ENCODE measurements around the gene SLC36A2.

DNA sequence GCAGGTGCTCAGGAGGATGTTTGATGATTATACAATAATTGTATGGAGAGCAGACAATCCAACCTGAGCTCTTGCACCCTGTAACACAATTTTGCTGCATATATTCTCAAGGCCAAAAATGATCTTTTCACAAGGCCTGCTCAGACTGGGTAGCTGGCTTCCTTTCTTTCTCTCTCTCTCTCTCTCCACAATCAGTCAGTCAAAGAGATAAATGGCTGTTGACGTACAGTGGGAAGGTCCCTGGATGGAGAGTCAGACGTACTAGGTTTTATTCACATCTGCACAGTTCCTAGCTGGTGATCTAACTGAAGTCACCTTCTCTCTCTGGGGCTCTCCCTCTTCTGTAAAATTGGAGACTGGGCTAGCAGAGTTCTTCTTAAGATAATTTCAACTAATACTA, 19.8 kb downstream of the SLC36A2 start:
- TF ChIP-seq, protein P1, sequence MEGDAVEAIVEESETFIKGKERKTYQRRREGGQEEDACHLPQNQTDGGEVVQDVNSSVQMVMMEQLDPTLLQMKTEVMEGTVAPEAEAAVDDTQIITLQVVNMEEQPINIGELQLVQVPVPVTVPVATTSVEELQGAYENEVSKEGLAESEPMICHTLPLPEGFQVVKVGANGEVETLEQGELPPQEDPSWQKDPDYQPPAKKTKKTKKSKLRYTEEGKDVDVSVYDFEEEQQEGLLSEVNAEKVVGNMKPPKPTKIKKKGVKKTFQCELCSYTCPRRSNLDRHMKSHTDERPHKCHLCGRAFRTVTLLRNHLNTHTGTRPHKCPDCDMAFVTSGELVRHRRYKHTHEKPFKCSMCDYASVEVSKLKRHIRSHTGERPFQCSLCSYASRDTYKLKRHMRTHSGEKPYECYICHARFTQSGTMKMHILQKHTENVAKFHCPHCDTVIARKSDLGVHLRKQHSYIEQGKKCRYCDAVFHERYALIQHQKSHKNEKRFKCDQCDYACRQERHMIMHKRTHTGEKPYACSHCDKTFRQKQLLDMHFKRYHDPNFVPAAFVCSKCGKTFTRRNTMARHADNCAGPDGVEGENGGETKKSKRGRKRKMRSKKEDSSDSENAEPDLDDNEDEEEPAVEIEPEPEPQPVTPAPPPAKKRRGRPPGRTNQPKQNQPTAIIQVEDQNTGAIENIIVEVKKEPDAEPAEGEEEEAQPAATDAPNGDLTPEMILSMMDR (IDR thresholded peaks at IDR 0.05), result no peak
- TF ChIP-seq POLR2A (IDR thresholded peaks at IDR 0.05) (no peak), POLR2AphosphoS5 (IDR thresholded peaks at IDR 0.05) (no peak)
